Endodermal cell (in vitro differentiated cells): ENCODE data around the gene DGCR2. TPM values are rescaled to one million over a fixed set of nuclear protein-coding genes. Genes with fewer than 3 reads are reported as not detected.
"Not testable (repeated sequence)": the region's sequence is repeated elsewhere in the genome, so short reads cannot be mapped to it uniquely, and the experiment has no call there.

ENCODE experiments used
- DNase-seq: peaks from one replicate; pipeline ENCODE4 v3.0.0-alpha.2; 2017
- H3K27ac ChIP-seq: 2 replicates; pipeline ENCODE4 v1.5.1; 2013; ENCODE audit warnings: mild to moderate bottlenecking, low read depth, low read length, moderate library complexity
- H3K27me3 ChIP-seq: 2 replicates; pipeline ENCODE4 v1.6.1; 2013; ENCODE audit warnings: mild to moderate bottlenecking, low read length, moderate library complexity; ENCODE audit not compliant: insufficient read depth, control insufficient read depth, poor library complexity, severe bottlenecking
- H3K36me3 ChIP-seq: 2 replicates; pipeline ENCODE4 v1.7.0; 2013; ENCODE audit warnings: mild to moderate bottlenecking, low read length, moderate library complexity; ENCODE audit not compliant: control insufficient read depth, insufficient read depth
- H3K4me1 ChIP-seq: one replicate; pipeline ENCODE4 v1.7.0; 2013; ENCODE audit warnings: low read length; ENCODE audit not compliant: control insufficient read depth, insufficient read depth
- H3K4me3 ChIP-seq: 2 replicates; pipeline ENCODE4 v1.5.1; 2013; ENCODE audit warnings: mild to moderate bottlenecking, low read length, moderate library complexity
- H3K9ac ChIP-seq: 2 replicates; pipeline ENCODE4 v1.6.1; 2013; ENCODE audit warnings: mild to moderate bottlenecking, low read length, moderate library complexity; ENCODE audit not compliant: poor library complexity, severe bottlenecking; ENCODE audit errors: extremely low read depth
- H3K9me3 ChIP-seq: 2 replicates; pipeline ENCODE4 v1.6.1; 2013; ENCODE audit warnings: mild to moderate bottlenecking, low read length, moderate library complexity; ENCODE audit not compliant: control insufficient read depth
- H3K27ac Mint-ChIP-seq: 2 replicates; pipeline ENCODE4 v1.8.0; 2020; ENCODE audit warnings: mixed read lengths
- H3K27me3 Mint-ChIP-seq: 2 replicates; pipeline ENCODE4 v1.8.0; 2021; ENCODE audit warnings: mild to moderate bottlenecking, mixed read lengths; ENCODE audit not compliant: insufficient read depth
- H3K36me3 Mint-ChIP-seq: 2 replicates; pipeline ENCODE4 v1.8.0; 2020; ENCODE audit warnings: low read depth, mixed read lengths
- H3K4me1 Mint-ChIP-seq: 2 replicates; pipeline ENCODE4 v1.8.0; 2020; ENCODE audit warnings: mixed read lengths
- H3K4me3 Mint-ChIP-seq: 2 replicates; pipeline ENCODE4 v1.8.0; 2020; ENCODE audit warnings: mild to moderate bottlenecking, moderate library complexity, mixed read lengths
- H3K9me3 Mint-ChIP-seq: 2 replicates; pipeline ENCODE4 v1.8.0; 2020; ENCODE audit warnings: mild to moderate bottlenecking, mixed read lengths
- WGBS, 2 experiments: methylation state at CpG; one replicate each; pipeline versions ENCODE4 v1.1.5 to v1.1.7; 2013; ENCODE audit warnings: missing lambda C conversion rate in 2 of 2, mixed read lengths in 1 of 2; ENCODE audit not compliant: insufficient coverage in 1 of 2, insufficient read length in 1 of 2; 5-methylcytosine and 5-hydroxymethylcytosine counted together
- total RNA-seq, 2 donors: library from RNA; stranded (reverse); fragmentation: NEBNext Ultra II Directional in 1 of 2; extraction: Animal tissue kit (Norgen Biotek cat#: 25700) in 1 of 2; gene quantifications; 2 replicates in 1 of 2; 3 replicates in 1 of 2; pipeline ENCODE4 v1.2.1, GENCODE V29; 2021
- TF ChIP-seq, protein P1 (sequence below): fragments of 200-600 bp; sonication (generic); conservative IDR thresholded peaks from 2 replicates; pipeline ENCODE4 v1.5.0; 2021; ENCODE audit warnings: antibody characterized with exemption, mild to moderate bottlenecking

The DGCR2 gene
- total RNA-seq, 2 donors from 2014 or later, result 54.6 to 62.9 TPM

DNA sequence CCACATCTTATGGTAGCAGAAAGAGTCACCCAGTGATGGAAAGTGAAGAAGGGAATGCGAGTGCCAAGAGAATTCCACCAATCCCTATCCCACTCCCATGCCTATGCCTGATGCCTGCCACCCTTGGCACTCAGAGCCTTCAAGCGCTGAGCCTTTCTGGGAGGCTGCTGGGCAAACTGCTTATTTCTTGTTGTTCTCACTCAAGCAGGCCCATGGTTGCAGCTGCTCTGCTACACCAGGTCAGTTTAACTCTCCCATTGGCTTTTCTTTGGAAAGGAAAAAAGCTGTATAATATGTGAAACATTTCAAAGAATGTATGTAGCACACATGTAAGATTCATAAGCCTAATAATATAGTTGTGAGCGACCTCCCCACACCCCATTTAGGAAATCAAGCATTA lies 41.4 kb downstream of the DGCR2 start:
- H3K9me3 Mint-ChIP-seq, result peaks cover 11% of the 10 kb centered on the region

DNA sequence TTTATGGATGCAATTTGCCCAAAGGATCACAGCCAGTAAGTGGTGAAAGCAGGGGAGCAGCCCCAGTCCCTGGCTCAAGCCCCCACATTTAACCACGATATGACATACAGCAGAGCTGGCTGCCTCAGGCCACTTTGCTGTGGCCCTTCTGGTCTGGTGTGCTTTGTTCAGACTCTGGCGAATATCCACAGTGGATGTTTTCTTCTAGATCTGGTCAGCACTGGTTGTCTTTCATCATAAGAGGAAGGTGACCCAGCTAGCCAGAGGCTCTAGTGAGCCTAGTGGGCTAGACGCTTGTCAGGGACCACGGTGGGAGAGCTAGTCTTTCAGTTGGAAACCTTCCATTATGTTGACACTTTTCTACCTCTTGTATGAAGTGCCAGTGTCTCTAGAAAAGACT lies 42.5 kb downstream of the DGCR2 start:
- no peaks in the 10 kb centered on the region for H3K27me3 ChIP-seq
- Mint-ChIP-seq H3K27me3 (no peaks in the 10 kb centered on the region), H3K36me3 (peaks cover 35% of the 10 kb centered on the region), H3K4me3 (no peak overlapping the region), H3K9me3 (peaks cover 6% of the 10 kb centered on the region), H3K27ac (no peak overlapping the region), H3K4me1 (no peaks in the 10 kb centered on the region)
- no peak for DNase-seq
- 91 to 100% methylated on average over 3 to 4 of the region's 4 CpGs for WGBS, 2 experiments
- peaks cover 46% of the 10 kb centered on the region for H3K36me3 ChIP-seq
- H3K9ac ChIP-seq, result no peak overlapping the region
- H3K4me3 ChIP-seq, result no peak overlapping the region
- no peaks in the 10 kb centered on the region for H3K9me3 ChIP-seq
- TF ChIP-seq, protein P1, sequence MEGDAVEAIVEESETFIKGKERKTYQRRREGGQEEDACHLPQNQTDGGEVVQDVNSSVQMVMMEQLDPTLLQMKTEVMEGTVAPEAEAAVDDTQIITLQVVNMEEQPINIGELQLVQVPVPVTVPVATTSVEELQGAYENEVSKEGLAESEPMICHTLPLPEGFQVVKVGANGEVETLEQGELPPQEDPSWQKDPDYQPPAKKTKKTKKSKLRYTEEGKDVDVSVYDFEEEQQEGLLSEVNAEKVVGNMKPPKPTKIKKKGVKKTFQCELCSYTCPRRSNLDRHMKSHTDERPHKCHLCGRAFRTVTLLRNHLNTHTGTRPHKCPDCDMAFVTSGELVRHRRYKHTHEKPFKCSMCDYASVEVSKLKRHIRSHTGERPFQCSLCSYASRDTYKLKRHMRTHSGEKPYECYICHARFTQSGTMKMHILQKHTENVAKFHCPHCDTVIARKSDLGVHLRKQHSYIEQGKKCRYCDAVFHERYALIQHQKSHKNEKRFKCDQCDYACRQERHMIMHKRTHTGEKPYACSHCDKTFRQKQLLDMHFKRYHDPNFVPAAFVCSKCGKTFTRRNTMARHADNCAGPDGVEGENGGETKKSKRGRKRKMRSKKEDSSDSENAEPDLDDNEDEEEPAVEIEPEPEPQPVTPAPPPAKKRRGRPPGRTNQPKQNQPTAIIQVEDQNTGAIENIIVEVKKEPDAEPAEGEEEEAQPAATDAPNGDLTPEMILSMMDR, result no peak
- H3K27ac ChIP-seq, result no peak overlapping the region
- H3K4me1 ChIP-seq, result no peaks in the 10 kb centered on the region

More for the DNA sequence above, 41.4 kb downstream of the DGCR2 start:
- no peak for DNase-seq
- Histone ChIP-seq H3K4me1 (no peaks in the 10 kb centered on the region), H3K27me3 (no peaks in the 10 kb centered on the region), H3K36me3 (peaks cover 54% of the 10 kb centered on the region), H3K9ac (no peak overlapping the region), H3K27ac (no peak overlapping the region), H3K9me3 (no peaks in the 10 kb centered on the region), H3K4me3 (no peak overlapping the region)
- Mint-ChIP-seq H3K27me3 (no peaks in the 10 kb centered on the region), H3K4me1 (no peaks in the 10 kb centered on the region), H3K27ac (no peak overlapping the region), H3K4me3 (no peak overlapping the region), H3K36me3 (peaks cover 38% of the 10 kb centered on the region)
- TF ChIP-seq, protein P1, result no peak
- 97 to 100% methylated on average over 1 to 3 of the region's 3 CpGs for WGBS, 2 experiments

- Histone ChIP-seq H3K9ac (no peak overlapping the region), H3K27ac (no peak overlapping the region), H3K4me3 (no peak overlapping the region), H3K4me1 (no peaks in the 10 kb centered on the region), H3K27me3 (no peaks in the 10 kb centered on the region), H3K36me3 (peaks cover 38% of the 10 kb centered on the region), H3K9me3 (no peaks in the 10 kb centered on the region)
- TF ChIP-seq, protein P1, result no peak
- Mint-ChIP-seq H3K9me3 (no peaks in the 10 kb centered on the region), H3K27me3 (no peaks in the 10 kb centered on the region), H3K27ac (no peak overlapping the region), H3K4me1 (no peaks in the 10 kb centered on the region), H3K4me3 (no peak overlapping the region), H3K36me3 (peaks cover 29% of the 10 kb centered on the region)
- 91 to 100% methylated on average over 1 of the region's 1 CpG for WGBS, 2 experiments
- no peak for DNase-seq
Measured at GRCh38 chr22:19075404-19075803, 46.8 kb downstream of the DGCR2 start.

DNA sequence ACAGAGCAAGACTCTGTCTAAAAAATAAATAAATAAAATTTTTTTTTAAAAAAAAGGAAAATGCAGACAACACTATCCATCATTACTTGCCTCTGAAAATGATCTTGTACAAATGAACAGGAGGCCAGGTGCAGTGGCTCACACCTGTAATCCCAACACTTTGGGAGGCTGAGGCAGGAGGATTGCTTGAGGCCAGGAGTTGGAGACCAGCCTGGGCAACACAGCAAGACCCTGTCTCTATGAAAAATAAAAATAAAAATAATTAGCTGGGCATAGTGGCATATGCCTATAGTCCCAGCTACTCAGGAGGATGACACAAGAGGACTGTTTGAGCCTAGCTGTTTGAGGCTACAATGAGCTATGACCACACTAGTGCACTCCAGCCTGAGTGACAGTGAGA lies 49.4 kb downstream of the DGCR2 start:
- not testable (repeated sequence) for H3K4me1 Mint-ChIP-seq, H3K4me3 Mint-ChIP-seq, H3K27me3 ChIP-seq, DNase-seq, H3K9me3 Mint-ChIP-seq, H3K27me3 Mint-ChIP-seq, H3K4me3 ChIP-seq, H3K9me3 ChIP-seq, H3K27ac Mint-ChIP-seq, H3K27ac ChIP-seq, H3K4me1 ChIP-seq, H3K9ac ChIP-seq
- peaks cover 36% of the 10 kb centered on the region for H3K36me3 ChIP-seq
- H3K36me3 Mint-ChIP-seq, result peaks cover 44% of the 10 kb centered on the region
